Cardiac septum (tissue), 1 donor: Measurements from ENCODE around the gene DLGAP1. TPM values are rescaled to one million over a fixed set of nuclear protein-coding genes. Genes with fewer than 3 reads are reported as not detected.
"Not testable (repeated sequence)": the region's sequence is repeated elsewhere in the genome, so short reads cannot be mapped to it uniquely, and the experiment has no call there.

ENCODE experiments used
- DNase-seq: peaks from one replicate; pipeline ENCODE4 v3.0.0-alpha.2; 2020; ENCODE audit warnings: low spot score
- intact Hi-C: fragments of 100-400 bp; cut with DNase I; formaldehyde crosslinking; loops from one replicate; pipeline ENCODE4 v1.14.0; 2022
- total RNA-seq: library from RNA; stranded (reverse); fragmentation: NEBNext Ultra II Directional; extraction: Animal tissue kit (Norgen Biotek cat#: 25700); gene quantifications from one replicate; pipeline ENCODE4 v1.2.1, GENCODE V29; 2021
- donor health status: DM: no; HTN: no; CAD: no.

The DLGAP1 gene
- total RNA-seq, 1 donor from 2014 or later: 6.5 TPM

DNA sequence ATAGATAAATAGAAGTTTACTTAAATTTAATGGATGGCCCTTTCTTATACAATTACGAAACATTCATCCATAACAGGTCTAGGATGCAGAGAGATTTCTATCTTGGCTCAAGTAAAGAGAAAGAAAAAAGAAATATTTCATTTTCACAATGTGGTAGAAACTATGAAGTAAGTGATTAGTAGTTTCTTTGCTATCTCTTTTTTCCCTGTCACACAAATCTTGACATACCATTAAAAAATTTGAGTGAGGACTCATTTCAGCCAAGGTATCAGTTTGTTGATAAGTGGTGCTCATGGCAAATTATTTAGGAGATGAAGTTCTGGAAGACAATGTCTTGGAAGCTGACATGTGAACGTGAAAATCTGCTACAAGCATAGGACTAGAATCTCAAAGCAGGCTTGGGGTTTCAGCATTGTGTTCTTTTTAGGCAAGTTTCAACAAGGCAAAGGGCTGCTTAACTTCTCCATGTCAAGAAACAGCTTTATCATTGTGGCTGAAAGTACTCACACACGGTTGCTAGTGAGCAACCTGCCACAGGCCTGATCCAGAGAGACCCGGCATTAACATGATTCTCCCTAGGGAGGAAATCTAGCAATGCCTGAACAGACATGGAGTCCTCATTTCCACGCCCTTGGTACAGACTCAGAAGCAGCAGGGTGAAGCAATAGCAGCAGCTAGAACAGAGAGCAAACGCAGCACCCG, 414.6 kb downstream of the DLGAP1 start:
- intact Hi-C loops: no loop called here
- no peak for DNase-seq

DNA sequence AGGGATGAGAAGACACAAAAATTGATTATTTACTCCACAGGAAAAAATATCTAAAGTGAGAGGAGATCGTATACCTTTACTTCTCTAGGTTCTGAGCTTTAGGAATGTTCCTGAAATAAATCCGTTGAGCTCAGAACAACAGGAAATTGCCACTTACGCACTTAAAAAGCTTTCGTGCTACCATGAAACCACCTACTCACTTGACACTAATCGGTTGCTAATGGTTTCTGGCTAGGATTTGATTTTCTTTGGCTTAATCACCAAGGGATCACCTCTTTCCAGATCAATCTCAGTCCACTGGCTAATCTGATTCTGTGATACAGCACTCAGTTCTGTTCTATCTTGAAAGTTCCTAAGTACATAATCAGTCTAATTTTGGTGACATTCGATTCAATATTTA, 419.6 kb downstream of the DLGAP1 start:
- DNase-seq: no peak
- intact Hi-C loops: no loop called here

DNA sequence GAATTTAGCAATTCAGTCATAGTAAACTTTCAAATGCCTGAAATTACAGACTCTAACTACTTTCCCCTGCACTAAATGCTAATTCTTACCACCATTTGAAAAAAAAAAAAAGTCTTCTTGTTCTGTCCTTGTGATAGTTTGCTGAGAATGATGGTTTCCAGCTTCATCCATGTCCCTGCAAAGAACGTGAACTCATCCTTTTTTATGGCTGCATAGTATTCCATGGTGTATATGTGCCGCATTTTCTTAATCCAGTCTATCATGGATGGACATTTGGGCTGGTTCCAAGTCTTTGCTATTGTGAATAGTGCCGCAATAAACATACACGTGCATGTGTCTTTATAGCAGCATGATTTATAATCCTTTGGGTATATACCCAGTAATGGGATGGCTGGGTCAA, 420.3 kb downstream of the DLGAP1 start:
- DNase-seq, intact Hi-C loops: not testable (repeated sequence)

DNA sequence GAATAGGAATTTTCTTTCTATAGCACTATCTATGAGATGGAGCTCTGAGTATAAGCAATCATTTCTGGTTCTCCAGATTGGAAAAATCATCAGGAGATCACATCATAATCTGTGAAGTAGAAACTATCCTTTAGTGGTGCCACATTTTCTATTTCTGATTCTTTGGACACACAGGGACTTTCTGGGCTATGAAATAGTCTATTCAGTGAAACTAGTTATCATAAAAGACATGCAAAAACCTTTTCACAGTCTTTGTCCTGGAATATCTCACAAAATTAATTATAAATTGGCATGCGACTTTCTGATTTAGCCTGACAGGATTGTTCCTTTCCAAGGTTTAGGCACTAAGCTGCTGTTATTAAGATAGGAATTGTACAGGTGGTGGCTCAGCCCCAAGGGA, 428.6 kb downstream of the DLGAP1 start:
- intact Hi-C loops: no loop called here
- DNase-seq: no peak

DNA sequence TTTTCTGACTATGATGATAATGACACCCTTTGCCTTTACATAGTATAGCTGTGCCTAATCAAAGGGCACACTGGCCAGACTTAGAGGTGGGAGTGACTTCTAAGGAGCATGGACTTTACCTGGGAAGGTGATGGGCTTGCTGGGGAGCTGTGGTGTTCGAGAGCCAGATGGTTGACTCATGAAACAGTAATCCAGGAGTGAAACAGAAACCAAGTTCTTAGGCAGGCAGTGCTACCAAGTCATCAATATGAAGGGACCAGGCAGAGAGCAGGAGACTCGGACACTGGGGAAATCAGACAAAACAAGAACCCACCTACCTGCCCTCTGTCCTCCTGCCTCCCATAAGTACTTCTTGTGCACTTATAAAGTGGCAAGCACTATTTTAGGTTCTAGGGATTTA, 430.4 kb downstream of the DLGAP1 start:
- intact Hi-C loops: no loop called here
- DNase-seq: no peak

DNA sequence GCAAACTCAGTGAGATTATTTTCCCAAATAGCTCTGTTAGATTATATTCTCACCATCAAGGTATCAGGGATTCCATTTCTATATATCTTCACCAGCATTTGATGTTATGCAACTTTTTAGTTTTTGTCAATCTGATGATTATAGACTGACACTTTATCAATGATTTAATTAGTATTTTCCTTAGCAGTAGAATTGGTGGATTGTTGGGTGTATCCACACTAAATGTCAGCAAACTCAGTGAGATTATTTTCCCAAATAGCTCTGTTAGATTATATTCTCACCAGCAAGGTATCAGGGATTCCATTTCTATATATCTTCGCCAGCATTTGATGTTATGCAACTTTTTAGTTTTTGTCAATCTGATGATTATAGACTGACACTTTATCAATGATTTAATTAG, 432.4 kb downstream of the DLGAP1 start:
- intact Hi-C loops, DNase-seq: not testable (repeated sequence)

DNA sequence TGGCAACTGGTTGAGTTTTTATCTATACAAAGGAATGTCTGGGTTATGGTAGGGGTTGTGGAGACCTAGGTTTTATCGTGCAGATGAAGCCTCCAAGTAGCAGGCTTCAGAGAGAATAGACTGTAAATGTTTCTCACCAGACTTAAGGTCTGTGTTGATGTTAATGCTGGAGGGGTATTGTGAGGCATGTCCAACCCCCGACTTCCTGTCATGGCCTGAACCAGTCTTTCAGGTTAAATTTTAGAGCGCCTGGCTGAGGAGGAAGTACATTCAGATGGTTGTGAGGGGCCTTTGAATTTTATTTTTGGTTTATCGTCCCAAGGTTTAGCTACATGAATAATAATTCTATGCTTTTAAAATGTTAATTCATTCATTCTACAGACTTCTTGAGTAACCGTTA, 435.1 kb downstream of the DLGAP1 start:
- DNase-seq: no peak
- intact Hi-C loops: no loop called here

DNA sequence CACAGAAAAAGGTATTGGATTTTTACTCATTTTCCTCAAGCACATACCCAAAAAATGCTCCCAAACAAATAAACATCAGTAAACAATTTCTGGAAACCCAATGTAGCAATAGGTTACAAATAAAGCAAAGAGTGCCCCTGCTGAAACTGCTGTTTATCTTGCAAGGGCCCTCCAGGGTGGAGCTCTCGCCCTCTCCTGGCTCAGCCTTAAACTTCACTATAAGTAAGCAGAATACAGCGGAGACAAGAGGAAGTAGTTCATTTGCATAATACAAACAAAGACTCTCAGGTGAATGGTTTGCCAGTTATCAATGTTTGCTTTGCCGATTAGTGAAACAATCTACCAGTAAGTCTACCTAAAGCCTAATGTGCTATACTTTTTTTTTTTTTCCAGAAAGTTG, 437.6 kb downstream of the DLGAP1 start:
- DNase-seq: no peak
- intact Hi-C loops: no loop called here

DNA sequence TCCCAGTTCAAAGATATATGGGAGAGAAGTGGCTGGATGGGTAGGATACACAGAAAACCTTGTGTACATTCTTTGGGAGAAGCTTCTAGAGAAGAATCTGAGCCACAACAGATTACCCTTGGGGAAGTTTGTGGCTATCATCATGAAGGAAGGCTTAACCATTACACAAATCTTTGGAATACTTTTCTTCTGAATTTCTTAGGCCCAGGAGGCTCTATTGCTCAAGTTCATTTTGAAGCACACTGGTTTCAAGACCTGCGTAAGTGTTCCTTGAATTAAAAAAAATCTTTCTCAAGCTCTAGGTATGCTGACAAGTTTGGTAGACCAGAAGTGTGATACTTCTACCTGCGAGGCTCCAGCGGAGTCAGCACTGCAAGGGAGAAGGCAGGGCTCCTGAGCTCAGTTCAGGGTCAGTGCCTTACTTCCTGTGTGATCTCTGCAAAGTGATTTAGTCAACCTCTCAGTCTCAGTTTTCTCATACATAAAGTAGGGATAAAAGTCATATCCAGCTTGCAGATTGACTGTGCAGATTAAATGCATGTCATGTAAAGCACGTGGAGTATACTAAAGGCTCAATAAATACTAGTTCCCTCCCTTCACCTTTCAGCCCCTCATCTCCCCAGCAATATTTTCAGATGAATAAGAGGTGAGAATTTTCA, 438.6 kb downstream of the DLGAP1 start:
- DNase-seq: no peak
- intact Hi-C loops: no loop called here

DNA sequence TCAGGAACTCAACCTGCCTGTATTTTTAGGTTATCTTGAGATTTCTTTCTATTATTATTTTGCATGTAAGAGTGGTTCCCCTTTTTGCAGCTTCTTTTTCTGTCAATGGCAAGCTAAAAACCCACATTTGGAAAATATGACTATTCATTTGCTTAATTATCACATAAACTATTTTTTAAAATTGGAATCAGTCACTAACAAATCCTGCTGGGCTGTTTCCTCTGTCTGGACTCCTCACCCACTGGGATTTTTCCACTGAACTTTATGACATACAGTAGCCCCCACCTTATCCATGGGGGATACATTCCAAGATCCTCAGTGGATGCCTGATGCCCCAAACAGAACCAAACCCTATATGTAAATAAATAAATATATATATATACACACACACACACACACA, 447.3 kb downstream of the DLGAP1 start:
- no peak for DNase-seq
- intact Hi-C loops: no loop called here

DNA sequence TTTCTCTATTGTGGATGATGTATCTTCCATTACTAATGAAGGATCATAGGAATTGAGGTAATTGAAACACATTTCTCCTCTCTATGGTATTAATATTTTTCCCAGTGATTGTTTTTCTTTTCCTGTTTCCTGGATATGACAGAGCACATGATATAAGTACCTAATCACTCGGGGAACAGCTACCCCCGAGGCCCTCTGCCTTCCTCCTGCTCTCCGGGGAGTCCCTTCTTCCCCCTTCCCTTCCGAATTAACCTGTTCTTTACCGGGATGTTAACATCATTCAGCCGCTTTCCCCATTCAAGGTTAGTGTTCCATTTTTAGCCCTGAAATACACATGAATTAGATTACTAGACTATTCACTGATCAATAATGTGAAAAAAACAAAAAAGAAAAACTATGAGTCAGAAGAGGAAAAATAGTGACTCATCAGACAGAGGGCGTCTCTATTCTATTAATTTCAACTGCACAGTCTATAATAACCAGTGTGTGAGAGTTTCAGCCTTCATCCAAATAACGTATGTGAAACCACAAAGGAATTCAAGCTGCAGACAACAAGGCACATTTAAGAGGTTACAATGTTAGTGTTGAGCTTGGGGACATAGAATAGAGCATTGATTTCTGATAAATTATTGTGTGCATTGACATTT, 450.8 kb downstream of the DLGAP1 start:
- intact Hi-C loops: no loop called here
- no peak for DNase-seq

DNA sequence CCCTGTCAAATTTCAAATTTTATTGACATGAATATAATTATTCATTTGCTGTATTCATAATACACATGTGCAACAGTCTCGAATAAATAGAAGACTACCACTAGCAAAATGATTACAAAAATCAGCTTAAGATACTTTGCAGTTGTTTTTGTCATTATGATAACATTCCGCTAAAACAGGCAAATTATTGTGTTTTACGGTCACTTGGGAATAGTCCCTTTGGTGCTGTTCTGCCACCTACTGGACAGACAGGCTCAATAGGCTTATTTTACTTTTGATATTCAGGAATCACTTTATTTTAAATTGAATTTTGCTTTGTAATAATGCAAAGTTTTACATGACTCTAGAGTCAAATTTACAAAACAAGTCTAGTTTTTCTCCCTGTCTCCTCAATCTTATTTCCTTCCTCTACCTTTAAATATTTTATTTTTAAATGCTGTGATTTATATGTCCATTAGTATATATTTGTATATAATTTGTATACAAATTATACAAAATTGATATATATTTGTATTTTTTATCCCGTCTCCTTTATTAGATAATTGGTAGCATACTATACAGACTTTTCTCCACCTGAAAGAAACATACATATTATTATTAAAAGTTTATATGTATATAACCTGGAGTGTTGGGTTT, 456.3 kb downstream of the DLGAP1 start:
- intact Hi-C loops: loop anchor here (5.0 kb wide), 2 partner anchors 127 to 297 kb away; no protein-coding TSS in a partner anchor
- DNase-seq: no peak

DNA sequence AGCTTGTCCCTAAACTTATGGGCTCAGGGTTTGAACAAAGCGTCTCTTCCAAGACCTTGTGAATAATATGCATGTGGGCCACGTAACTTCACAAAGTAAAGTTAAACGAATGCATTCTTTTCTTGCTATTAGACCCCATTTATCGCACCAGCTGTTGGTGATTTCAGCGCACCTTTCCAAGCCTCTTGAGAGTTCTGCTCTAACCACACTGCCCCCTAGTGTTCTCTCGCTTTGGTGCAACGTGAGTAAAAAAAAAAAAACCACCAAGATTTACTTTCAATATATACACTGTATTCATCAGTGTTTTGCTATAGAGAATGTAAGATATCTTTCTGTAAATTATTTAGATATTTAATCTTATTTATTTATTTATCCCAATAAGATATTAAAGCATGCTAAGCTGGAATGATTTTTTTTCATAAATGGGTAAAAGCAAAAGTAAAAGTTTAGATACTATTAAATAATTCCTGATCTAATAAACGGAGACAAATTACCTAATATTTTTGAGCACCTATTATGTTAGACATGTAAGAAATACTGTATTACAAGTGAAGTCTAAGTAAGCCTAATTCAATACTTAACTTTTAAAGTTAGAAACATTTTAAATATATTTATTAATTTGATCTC, 459.5 kb downstream of the DLGAP1 start:
- no peak for DNase-seq
- intact Hi-C loops: loop anchor here (1.0 to 5.0 kb wide), 3 partner anchors 123 to 293 kb away; no protein-coding TSS in a partner anchor

DNA sequence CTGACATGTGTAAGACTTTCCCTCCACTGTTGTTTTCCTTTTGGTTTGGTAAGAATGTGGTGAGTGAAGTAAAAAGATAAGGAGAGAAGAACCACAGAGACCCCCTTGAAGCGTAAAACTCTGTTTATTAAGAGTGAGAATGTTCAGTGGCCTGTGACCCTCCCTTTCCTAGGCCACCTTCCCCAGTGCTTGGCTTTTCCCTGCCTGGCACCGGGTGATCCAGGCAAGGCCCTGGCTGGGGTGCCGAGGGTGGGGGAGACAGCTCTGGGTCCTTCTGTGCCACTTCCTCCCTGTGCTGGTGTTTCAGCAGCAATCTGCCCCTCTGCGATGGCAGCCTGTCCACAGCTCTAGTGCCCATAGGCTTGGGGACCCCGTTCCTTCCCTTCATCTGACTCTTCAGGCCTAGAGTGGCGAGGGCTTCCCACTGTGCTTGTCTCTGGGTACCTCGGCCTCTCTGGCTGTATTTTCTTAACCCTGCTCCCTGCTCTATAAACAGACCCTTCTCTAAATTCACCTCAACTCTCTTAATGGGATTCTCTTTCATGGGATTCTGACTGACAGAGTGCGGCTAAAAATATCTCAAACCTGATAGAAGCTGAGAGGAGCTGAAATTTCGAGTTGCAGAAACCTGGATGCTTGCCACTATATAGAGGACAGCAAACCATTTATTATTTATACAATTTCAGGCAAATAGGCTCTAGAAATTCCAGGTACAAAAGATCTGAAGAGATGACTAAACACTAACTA, 461.0 kb downstream of the DLGAP1 start:
- intact Hi-C loops: no loop called here
- no peak for DNase-seq

DNA sequence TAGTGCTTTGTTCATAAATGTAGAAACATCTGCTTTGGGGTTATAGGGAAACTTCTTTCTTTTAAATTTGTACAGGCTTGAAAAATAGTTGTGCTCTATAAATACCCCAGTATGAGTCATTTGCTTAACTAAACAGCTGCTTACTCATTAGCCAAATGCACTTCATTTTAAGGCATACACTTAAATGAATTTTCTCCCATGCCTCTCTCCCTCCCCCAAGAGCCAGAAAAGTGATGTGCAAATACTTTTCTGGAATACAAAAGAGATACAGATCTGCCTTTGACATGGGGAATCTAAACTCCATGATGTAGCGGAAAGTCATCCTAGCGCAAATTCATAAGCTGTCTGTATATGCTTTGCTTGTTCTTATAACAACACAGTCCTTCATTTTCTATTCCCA, 469.4 kb downstream of the DLGAP1 start:
- DNase-seq: no peak
- intact Hi-C loops: no loop called here

DNA sequence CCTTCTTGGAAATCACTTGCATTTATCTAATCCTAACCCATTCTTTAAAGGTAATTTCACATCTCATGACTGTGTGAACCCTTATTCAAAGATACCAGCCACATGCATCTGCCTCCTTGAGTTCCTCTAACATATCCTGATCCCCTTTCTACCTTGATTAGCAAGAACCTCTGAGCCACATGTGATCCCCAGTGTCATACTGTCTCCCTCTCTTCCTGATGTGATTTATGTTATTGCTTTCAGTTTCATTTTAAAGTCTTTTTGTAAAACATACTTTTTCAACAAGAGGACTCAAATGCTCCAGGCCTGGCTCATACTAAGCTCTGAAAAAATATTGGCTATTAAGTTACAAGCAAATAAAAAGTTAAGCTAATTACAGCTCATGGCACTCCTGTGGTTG, 470.1 kb downstream of the DLGAP1 start:
- DNase-seq: no peak
- intact Hi-C loops: no loop called here

DNA sequence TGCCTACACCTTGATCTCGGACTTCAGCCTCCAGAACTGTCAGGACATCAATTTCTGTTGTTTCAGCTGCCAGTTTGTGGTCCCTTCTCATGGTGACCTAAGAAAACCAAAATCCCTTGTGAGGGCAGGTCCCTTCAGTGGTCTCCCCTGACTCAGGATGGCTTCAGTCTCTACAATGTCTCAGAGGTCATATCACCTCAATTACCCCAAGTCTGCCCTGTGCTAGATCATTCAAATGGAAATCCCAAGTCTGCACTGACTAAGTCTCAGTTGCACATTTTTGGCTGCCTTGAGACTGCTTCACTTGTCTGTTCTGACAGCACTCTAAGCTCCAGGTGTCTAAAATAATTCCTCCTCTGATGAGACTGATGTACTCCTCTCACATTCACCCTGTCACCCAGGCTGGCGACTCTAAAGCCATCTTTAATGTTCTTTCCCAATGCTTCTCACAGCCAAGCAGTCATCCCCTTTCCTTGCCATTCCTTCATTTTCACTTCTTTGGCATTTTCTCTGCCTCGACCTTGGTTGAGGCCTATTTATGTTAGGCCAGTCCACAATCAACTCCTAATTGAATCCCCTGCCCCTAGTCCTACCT, 470.8 kb downstream of the DLGAP1 start:
- DNase-seq: no peak
- intact Hi-C loops: no loop called here

DNA sequence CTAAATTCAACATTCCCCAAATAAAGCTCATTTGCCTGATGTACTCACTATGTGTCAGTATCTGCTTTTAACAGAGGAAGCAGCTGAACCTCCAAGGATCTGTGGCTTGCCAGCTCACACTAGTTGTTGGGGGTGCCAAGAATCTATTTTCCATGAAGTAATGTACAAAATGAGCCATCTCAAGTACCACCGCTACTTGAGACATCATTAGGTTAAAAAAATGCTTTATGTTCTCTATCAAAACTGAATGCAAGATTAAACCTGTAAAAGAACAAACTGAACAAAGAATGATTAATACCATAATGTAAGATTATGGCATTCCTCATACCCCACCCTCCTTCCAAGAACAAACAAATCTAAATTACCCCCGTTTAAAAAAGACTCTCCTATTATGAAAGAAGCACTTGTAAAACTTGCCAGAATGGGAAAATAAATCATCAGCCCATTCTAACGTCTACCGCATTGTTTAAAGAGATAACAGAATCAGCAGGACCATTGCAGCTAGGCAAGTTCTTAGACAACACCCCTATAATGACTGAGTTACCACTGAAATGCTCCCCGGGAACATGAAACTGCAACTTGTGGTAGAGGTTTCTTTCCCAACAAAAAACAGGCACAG, 471.6 kb downstream of the DLGAP1 start:
- no peak for DNase-seq
- intact Hi-C loops: no loop called here

DNA sequence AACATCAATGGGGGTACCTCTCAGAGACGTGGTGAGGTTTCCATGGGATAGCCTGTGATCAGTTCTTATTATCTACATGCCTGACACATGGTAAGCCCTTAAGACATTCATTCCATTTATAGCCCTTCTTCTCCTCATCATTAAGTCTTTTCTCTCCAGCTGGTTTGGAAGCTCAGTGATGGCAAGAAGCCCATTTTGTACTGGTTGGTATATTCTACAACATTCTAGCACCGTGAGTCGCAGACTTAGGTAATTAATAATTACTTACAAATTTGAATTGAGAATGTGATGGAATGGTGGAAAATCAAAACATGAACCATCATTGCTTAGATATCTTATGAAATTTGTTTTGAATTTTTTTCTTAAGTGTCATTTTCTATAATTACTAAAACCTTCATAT, 472.6 kb downstream of the DLGAP1 start:
- no peak for DNase-seq
- intact Hi-C loops: no loop called here
